K562 (cell line): ENCODE data around the gene GOPC.

Experiments used
- ARHGAP35 ChIP-seq: fragments of 450-650 bp; IDR thresholded peaks from 2 replicates; pipeline ENCODE4 v1.6.1; 2018; ENCODE audit not compliant: partially characterized antibody
- CTCF ChIP-seq, 3 experiments: IDR thresholded peaks in 2 of 3; conservative IDR thresholded peaks in 1 of 3; 2 replicates each; pipeline ENCODE4 v1.5.1; 2011 to 2012; ENCODE audit warnings: low read length in 3 of 3, mild to moderate bottlenecking in 3 of 3, control low read depth in 2 of 3, improper control_type of control experiment in 1 of 3, inconsistent platforms in 1 of 3, low read depth in 1 of 3, mixed read lengths in 1 of 3, moderate library complexity in 1 of 3; ENCODE audit not compliant: insufficient read depth in 2 of 3
- E2F4 ChIP-seq: sonication (generic); formaldehyde crosslinking; IDR thresholded peaks from 2 replicates; pipeline ENCODE4 v1.8.0; 2022; ENCODE audit warnings: mild to moderate bottlenecking, low read depth, missing genetic modification reagents
- ETS1 ChIP-seq: conservative IDR thresholded peaks from 2 replicates; pipeline ENCODE4 v1.6.1; 2011; ENCODE audit warnings: low read depth, mild to moderate bottlenecking, low read length; ENCODE audit not compliant: control insufficient read depth
- FOXP1 ChIP-seq: sonication (generic); formaldehyde crosslinking; IDR thresholded peaks from 2 replicates; pipeline ENCODE4 v1.8.0; 2022; ENCODE audit warnings: mild to moderate bottlenecking, missing genetic modification reagents
- POLR2AphosphoS5 ChIP-seq: IDR thresholded peaks from 2 replicates; pipeline ENCODE4 v1.6.1; 2011; ENCODE audit warnings: mild to moderate bottlenecking, low read depth, low read length, moderate library complexity; ENCODE audit not compliant: control insufficient read depth, insufficient read depth
- RBM17 ChIP-seq: fragments of 200-400 bp; formaldehyde crosslinking; IDR thresholded peaks from 2 replicates; pipeline ENCODE4 v1.6.1; 2017; ENCODE audit warnings: low read depth, mild to moderate bottlenecking, low read length, borderline replicate concordance
- SIN3A ChIP-seq, 2 experiments: fragments of 150-350 bp in 1 of 2; IDR thresholded peaks; 2 replicates each; pipeline ENCODE4 v1.6.1; 2011 to 2016; ENCODE audit warnings: borderline replicate concordance in 2 of 2, low read depth in 2 of 2, low read length in 2 of 2, mild to moderate bottlenecking in 2 of 2, moderate library complexity in 2 of 2; ENCODE audit not compliant: control insufficient read depth in 1 of 2
- XRCC3 ChIP-seq: fragments of 450-650 bp; IDR thresholded peaks from 2 replicates; pipeline ENCODE4 v1.6.1; 2017; ENCODE audit warnings: mild to moderate bottlenecking, moderate library complexity

GRCh38 chr6:117627533-117627932 is 25.2 kb upstream of the GOPC start:
- TF ChIP-seq ARHGAP35 (no peak), CTCF (IDR thresholded peaks at IDR 0.05 in 2 of 3, conservative IDR thresholded peaks at IDR 0.05 in 1 of 3; ENCODE audit: insufficient read depth in 2 of 3, low read depth in 1 of 3, low read length in 3 of 3) (no peak), XRCC3 (no peak), SIN3A (IDR thresholded peaks at IDR 0.05; ENCODE audit: borderline replicate concordance in 2 of 2, control insufficient read depth in 1 of 2, low read depth in 2 of 2, low read length in 2 of 2) (no peak), POLR2AphosphoS5 (no peak), E2F4 (CRISPR knock-in tag) (no peak), RBM17 (no peak), ETS1 (no peak), FOXP1 (CRISPR knock-in tag) (no peak)
